Tongue (tissue), 2 donors: ENCODE data around the gene PEAK1. TPM values are rescaled to one million over a fixed set of nuclear protein-coding genes. Genes with fewer than 3 reads are reported as not detected.

Experiments
- DNase-seq: peaks from one replicate; pipeline ENCODE4 v3.0.0-alpha.2; 2015
- total RNA-seq: library from RNA; depleted of rRNA; stranded (reverse); fragments of >200 nt; gene quantifications from one replicate; pipeline ENCODE4 v1.2.3, GENCODE V29; 2014

PEAK1 gene
- total RNA-seq, 1 donor from 2014 or later = 77.6 TPM

DNA sequence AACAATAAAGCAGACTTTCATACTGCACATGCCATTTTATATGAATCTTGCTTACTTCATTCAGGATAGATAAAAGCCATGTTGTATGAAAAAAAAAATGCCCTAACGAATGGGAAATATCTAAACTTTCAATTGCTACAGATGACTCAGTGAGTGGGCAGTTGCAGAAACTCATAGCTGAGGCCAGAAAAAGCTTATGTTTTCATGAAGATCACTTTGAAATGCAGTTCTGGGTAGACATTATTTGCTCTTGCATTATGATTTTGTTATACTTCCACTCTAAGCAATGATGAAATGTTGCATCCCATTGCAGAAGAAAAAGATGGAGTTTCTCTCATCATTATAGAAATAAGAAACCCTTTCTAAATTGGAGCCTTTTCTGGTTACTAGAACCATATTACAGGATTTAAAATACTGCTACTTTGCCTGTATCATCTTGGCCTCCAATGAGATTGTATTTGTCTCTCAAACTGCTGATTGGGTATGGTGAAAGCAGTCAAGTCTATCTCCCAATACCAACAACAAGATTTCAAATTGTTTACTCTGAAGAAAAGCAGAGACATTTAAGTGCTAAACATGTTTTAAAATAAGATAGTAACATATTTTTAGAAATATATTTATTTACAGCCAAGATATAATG, 17.0 kb downstream of the PEAK1 start:
- DNase-seq = no peak

DNA sequence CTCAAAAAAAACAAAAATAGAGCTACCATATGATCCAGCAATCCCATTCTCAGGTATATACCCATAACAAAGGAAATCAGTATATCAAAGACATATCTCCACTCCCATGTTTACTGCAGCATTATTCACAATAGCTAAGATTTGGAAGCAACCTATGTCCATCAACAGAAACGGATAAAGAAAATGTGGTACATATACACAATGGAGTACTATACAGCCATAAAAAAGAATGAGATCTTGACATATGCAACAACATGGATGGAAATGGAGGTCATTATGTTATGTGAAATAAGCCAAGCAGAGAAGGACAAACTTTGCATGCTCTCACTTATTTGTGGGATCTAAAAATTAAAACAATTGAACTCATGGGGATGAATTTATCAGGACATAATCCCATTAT, 19.6 kb downstream of the PEAK1 start:
- DNase-seq = no peak

DNA sequence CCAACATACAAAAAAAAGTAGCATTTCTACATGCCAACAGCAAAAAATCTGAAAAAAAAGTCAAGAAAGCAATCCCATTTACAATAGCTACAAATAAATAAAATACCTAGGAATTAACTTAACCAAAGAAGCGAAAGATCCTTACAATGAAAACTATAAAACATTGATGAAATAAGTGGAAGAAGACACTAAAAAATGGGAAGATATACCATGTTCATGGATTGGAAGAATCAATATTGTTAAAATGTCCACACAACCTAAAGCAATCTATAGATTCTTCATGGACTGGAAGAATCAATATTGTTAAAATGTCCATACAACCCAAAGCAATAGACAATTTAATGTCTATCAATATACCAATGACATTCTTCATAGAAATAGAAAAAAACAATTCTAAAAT, 21.0 kb downstream of the PEAK1 start:
- no peak for DNase-seq

DNA sequence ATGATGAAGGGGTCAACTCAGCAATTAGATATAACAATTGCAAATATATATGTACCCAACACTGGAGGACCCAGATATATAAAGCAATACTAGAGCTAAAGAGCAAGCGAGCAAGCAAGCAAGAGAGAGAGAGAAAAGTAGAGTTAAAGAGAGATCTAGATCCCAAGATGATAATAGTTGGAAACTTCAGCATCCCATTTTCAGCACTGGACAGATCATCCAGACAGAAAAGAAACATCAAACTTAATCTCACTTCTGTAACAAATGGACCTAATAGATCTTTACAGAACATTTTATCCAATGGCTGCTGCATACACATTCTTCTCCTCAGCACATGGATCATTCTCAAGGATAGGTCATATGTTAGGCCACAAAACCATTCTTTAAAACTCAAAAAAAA, 23.2 kb downstream of the PEAK1 start:
- no peak for DNase-seq

DNA sequence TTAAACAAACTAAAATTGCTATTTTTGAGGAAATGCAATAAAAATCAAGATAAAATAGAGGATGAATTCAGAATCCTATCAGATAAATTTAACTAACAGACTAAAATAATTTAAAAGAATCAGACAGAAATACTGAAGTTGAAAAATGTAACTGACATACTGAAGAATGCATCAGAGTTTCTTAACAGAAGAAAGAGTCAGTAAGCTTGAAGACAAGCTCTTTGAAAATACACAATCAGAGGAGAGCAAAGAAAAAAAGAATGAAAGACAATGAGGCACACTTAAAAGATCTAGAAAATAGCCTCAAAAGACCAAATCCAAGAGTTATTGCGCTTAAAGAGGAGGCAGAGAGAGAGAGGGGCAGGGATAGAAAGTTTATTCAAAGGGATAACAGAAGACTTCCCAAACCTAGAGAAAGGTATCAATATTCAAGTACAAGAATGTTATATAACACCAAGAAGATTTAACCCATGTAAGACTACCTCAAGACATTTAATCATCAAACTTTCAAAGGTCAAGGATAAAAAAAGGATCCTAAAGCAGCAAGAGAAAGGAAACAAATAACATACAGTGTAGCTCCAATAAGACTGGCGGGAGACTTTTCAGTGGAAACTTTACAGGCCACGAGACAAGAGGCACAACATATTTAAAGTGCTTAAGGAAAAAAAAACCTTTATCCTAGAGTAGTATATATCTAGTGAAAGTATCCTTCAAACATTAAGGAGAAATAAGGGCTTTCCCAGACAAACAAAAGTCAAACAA, 24.7 kb downstream of the PEAK1 start:
- DNase-seq = no peak

DNA sequence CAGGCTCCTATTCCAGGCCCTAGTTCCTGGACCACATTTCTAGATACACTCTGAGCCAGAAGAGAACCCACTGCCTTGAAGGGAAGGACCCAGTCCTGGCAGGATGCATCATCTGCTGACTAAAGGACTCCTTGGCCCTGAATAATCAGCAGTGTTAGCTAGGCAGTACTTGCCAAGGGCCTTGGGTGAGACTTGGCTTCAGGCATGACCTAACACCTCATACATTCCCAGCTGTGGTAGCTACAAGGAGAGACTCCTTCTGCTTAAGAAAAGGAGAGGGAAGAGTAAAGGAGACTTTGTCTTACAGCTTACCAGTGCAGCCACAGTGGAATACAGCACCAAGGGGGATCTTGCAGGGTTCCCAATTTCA, 26.4 kb downstream of the PEAK1 start:
- DNase-seq = no peak

DNA sequence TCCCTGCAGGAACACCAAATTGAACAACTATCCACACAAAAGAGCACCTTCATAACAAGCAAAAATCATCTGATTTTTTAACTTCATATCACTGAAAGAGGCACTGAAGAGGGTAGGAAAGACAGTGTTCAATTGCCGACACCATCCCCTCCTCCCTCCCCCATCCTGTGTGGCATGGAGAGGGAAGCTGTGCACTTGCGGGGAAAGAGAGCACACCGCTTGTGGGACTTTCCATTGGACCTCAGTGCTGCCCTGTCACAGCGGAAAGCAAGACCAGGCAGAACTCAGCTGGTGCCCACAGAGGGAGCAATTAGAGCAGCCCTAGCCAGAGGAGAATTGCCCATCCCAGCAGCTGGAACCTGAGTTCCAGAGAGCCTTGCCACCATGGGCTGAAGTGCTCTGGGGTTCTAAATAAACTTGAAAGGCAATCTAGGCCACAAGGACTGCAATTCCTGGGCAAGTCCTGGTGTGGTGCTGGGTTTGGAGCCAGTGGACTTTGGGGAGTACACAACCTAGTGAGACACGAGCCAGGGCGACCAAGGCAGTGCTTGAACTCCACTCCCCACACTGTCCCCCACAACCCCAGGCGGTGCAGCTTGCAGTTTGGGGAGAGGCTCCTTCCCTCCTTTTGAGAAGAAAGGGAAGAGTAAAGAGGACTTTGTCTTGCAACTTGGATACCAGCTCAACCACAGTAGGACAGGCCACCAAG, 27.0 kb downstream of the PEAK1 start:
- no peak for DNase-seq

DNA sequence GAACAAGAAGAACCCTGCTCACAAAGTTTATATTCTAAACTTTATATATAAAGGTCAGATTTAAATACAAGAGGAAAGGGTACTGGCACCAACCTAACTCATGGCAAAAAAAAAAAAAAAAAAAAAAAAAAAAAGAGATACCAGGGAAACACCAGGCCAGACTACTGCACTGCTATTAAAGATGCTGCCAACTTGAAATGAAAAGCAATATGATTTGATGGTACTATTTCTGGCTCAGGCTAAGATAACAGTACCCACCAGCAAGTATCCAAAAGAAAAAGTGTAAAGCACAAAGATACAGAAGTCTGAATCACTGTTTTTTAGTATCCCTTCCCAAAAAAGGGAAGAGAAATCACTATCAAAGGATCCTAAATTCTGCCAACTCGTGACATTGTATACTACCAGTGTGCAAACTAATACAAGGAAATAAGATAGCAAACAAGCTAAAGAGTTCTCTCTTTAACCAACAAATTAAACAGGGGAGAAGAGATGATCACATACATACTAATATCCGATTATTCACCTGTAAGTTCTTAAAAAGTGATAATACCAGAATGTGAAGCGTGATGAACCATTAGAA, 28.4 kb downstream of the PEAK1 start:
- DNase-seq = no peak

DNA sequence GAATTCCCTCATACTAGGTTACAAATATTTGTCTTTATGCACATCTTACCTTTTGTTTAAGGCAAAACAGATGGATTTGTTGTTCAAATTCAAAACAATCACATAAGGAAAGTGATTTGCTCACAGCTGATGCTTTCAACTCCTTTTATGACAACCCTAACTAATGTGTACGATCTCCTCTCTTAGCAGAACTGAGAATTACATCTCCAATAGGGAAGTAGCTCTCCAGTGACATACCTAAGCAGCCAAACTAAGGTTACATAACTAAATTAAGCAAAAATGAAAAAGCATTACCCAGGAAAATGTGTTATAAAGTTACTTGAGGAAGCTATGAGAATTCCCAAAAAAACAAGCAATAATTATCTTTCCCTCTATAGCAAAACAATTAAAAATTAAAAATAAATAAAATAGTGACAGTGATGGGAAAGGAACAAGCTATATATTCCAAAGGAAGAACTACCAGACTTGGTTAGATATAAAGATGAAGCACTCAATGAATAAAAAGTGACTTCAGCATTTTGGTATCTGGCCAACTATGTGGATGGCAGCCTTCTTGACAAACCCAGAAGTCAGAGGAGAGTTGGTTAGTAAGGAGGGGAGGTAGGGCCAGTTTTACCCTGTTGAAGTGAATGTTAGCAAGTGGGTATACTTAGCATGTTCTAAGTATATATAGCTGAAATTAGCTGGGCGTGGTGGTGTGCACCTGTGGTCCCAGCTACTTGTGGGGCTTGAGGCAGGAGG, 32.4 kb downstream of the PEAK1 start:
- peak; percentile 17 for DNase-seq

DNA sequence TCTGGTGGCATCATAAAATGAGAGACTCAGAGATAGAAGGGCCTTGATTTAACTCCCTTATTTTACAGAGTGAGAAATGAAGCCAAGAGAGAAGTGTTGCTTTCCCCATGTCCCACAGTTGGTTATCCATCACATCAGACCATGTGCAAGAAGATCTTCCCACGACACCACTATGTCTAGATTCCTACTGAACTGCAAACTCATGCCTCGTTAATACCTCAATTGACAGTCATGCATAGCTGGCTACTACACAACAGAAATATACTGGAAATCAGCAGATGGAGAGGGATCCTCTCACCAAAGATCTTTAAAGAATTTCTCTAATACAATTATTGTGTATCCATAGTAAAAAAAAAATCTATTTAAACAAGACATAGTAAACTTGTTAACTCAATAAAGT, 33.3 kb downstream of the PEAK1 start:
- no peak for DNase-seq

DNA sequence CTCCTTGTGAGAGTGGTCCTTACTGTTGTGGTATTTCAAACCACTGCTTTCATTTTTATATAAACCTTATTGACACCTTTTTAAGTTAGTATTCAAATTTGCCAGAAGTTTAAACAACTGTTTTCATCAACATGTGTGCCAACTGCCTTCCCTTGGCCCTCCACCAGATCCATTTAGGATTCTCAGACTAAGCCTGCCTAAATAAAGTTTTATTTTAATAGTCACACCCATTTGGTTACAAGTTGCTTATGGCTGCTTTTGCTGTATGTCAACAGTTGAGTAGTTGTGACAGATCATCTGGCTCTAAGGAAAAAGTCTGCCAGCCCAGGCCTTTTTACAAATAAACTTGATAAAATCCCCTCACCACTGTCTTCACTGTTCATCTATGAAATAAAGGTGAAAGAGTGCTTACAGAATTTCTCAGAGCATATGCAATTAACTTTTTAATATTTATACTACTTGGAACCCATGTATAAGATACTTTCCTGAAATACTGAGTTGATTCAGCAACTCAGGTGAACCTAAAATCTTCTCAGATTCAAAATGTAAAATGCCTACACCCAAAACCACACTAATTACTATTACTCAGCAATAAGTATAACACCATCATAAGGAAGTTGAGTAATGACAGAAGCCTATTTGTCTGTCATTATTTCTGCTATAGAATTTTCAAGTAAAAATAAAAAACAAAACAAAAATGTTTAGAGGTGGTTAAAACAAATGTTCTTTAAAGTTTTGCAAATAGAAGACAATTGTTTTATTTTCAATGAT, 35.1 kb downstream of the PEAK1 start:
- peak; percentile 6 for DNase-seq

DNA sequence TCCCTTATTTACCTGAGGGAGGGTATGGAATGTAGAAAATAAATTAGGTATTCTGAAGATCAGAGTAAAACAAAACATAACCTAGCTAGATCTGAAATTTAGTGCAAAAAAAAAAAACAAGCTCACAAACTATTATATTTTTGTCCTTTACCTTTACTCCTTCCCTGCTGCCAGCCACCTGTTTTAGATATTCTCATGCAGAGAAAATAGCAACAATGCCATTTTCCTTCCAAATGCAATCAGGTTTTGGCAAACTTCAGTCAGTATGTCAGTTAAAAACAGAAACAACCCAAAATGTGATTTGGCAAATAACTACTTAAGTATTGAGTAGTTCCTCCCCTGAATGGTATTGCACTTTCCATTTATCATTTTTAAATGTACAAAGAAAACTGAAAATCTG, 35.8 kb downstream of the PEAK1 start:
- peak; percentile 12 for DNase-seq

DNA sequence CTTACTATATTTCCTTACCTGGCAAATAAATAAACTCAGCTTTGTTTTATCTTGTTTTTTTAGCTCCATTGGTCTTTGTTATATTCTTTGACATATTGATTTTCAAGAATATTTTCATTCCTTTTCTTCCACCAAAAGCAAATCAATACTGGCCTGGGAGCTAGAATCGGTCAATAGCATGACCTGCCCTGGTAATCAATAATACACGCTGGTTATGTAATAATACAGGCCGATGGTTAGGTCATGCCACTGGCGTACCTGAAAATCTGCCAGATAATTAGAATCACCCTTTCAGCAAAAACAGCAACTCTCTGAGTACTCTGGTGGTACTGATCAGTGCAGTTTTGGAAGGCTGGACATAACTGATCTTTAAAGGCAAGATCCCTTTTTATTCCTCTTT, 39.9 kb downstream of the PEAK1 start:
- DNase-seq = no peak

DNA sequence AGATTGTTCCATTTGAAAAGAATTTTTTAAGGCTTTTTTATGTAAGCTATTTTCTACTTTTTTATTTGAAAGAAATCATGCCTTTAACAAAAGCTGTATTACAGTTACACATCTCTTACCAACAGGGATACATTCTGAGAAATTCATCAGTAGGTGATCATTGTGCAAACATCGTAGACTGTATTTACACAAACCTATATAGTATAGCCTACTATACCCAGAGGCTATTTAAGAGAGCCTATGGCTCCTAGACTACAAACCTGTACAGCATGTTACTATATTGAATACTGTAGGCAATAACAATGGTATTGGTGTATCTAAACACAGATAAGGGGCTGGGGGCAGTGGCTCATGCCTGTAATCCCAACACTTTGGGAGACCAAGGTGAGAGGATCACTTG, 43.1 kb downstream of the PEAK1 start:
- no peak for DNase-seq

DNA sequence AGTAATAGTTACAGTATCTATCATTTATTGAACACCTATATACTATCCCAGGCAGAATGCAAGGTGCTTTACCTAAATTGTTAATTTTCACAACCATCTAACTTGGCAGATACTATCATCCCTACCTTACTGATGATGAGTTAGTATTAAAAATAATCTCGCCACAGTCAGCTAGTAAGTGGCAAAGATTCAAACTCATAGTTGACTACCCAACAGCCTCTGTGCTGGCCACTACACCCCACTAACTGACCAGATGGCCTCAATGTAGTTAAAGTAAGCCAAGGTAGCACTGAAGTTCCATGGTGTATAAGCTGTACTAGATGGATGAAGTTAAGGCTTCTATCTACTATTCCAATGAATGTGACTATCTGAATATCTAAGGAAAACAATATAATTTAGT, 44.8 kb downstream of the PEAK1 start:
- DNase-seq = no peak

DNA sequence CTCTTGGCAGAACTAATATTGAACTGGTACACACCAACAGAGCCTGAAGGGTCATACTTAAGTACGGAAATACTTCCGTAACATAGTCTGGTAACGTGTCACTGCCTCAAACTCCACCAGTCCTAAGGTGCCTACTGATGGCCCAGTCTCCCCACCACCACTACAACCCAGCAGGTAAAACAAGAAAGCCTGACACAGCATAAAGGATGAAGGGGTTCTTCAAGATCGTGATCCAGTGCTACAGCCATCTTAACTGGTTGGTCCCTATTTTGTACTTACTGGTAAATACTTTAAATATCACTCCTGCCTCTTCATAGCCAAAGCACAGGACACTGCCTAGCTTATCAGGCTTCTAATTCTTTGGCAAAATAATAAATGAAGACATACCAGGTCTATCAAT, 46.5 kb downstream of the PEAK1 start:
- no peak for DNase-seq

DNA sequence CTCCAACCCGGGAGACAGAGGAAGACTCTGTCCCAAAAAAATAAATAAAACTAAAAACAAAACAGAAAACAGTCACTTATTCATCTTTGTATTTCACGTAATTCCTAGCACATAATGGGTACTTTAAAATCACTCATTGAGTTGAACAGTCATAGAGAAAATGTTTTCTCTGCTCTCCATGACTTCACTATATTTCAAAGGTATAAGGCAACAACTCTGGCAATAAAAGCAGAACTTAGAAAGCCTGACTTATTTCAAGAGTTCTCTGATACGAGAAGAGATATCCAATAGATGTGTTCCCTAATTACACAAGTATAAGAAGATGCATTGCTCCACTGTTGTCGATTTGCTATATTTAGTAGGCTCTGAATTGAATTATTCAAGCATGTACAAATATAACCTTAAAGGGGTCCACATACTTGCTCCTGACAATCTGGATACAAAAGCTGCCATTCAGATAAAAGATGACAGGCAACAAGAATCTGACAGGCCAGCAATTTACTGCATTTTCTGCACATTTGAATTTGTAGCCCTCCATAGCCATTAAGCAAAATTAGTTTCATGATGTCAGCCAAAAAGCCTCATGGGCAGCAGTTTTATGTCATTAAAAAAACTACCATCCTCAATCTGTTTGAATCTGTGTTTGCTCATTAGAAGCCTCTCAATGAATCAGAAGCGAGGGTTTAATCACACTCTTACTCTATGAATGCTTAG, 47.9 kb downstream of the PEAK1 start:
- DNase-seq = no peak

DNA sequence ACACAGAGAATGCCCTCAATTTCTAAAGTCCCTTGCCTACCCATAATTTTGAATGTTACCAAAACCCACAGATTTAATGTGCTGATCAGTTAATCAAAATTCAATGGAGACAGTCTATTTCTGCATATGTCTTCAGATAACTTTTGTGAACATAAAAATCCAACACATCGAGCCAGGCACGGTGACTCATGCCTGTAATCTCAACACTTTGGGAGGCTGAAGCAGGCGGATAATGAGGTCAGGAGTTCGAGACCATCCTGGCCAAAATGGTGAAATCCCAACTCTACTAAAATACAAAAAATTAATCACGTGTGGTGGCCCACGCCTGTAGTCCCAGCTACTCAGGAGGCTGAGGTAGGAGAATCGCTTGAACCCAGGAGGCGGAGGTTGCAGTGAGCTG, 49.3 kb downstream of the PEAK1 start:
- no peak for DNase-seq

DNA sequence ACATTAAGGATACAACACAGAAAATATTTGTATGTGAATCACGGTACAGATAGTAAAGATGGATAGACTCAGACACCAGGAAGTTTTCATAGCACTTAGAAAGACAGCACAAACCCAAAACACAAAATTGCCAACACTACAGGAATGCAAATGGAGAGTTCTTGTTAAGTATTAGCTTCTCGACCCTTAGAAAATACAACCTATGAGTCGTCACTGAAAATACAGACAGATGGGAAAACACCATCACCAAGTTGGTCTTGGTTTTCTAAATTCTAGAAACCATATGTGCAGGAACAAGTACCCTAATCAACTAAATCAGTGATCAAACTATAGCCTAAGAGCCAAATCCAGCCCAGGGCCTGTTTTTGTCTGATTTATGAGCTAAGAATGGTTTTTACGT, 50.7 kb downstream of the PEAK1 start:
- no peak for DNase-seq

DNA sequence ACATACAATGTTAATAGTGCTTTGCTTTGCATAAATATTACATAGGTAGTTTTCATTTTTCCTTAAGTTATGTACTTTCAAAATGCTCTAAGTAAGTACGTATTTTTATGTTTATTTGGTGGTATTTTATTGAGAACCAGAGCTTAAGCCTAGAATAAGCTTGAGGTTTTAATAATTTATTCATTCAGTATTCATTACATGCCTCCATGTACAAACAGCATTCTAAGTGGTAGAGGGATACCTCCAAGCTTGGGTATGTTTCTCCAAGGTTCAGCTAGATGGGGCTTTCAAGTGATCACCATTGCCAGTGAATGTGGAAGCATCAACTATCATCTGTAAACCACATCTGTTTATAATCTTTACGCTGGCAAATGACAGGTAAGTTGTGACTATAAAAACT, 52.3 kb downstream of the PEAK1 start:
- DNase-seq = no peak

DNA sequence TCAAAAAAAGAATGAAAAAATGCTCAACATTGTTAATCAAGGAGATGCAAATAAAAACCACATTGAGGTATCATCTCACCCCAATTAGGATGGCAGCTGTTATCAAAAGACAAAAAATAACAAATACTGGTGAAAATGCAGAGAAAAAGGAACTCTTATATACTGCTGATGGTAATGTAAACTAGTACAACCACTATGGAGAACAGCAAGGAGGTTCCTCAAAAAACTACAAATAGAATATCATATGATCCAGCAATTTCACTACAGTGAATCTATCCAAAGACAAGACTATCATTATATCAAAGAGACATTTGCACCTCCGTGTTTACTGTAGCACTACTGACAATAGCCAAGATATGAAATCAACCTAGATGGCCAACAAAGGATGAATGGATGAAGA, 58.4 kb downstream of the PEAK1 start:
- DNase-seq = no peak
